HepG2 (cell line): ENCODE results near the gene RTEL1. TPM values are rescaled to one million over a fixed set of nuclear protein-coding genes. Genes with fewer than 3 reads are reported as not detected.
A peak's percentile ranks its signal among the peaks of the same experiment; 100 is the strongest.

Source experiments
- AHR ChIP-seq: IDR thresholded peaks from 2 replicates; pipeline ENCODE4 v1.6.1; 2018; ENCODE audit warnings: missing genetic modification reagents, missing compliant biosample characterization
- BCL6 ChIP-seq: IDR thresholded peaks from 2 replicates; pipeline ENCODE4 v1.6.1; 2016; ENCODE audit warnings: missing genetic modification reagents, missing compliant biosample characterization
- HDAC1 ChIP-seq: sonication (generic); formaldehyde crosslinking; IDR thresholded peaks from 2 replicates; pipeline ENCODE4 v1.5.1; 2020; ENCODE audit warnings: mild to moderate bottlenecking, missing genetic modification reagents
- MAFG ChIP-seq: sonication (generic); formaldehyde crosslinking; IDR thresholded peaks from 2 replicates; pipeline ENCODE4 v1.5.1; 2020; ENCODE audit warnings: mild to moderate bottlenecking, missing genetic modification reagents
- MIXL1 ChIP-seq: IDR thresholded peaks from 2 replicates; pipeline ENCODE4 v1.6.1; 2016
- MTA1 ChIP-seq: sonication (generic); formaldehyde crosslinking; IDR thresholded peaks from 2 replicates; pipeline ENCODE4 v1.4.0; 2020; ENCODE audit warnings: missing genetic modification reagents, mild to moderate bottlenecking, borderline replicate concordance
- NFKBIZ ChIP-seq: IDR thresholded peaks from 2 replicates; pipeline ENCODE4 v1.6.1; 2018; ENCODE audit warnings: missing genetic modification reagents, missing compliant biosample characterization
- PATZ1 ChIP-seq: sonication (generic); formaldehyde crosslinking; IDR thresholded peaks from 2 replicates; pipeline ENCODE4 v1.4.0; 2020; ENCODE audit warnings: missing genetic modification reagents
- POLR2AphosphoS5 ChIP-seq: IDR thresholded peaks from 2 replicates; pipeline ENCODE4 v1.6.1; 2012; ENCODE audit warnings: low read depth, low read length
- TAF15 ChIP-seq: fragments of 200-400 bp; formaldehyde crosslinking; IDR thresholded peaks from one replicate; pipeline ENCODE4 v1.6.1; 2018; ENCODE audit warnings: mild to moderate bottlenecking, low read depth, low read length; ENCODE audit not compliant: poor library complexity, severe bottlenecking
- TEAD3 ChIP-seq: optimal IDR thresholded peaks from 2 replicates; pipeline ENCODE3; 2016; ENCODE audit warnings: borderline replicate concordance
- TFDP2 ChIP-seq: sonication (generic); formaldehyde crosslinking; IDR thresholded peaks from 2 replicates; pipeline ENCODE4 v1.4.0; 2020; ENCODE audit warnings: missing genetic modification reagents
- ZBTB4 ChIP-seq: sonication (generic); formaldehyde crosslinking; IDR thresholded peaks from 2 replicates; pipeline ENCODE4 v1.4.0; 2020; ENCODE audit warnings: missing genetic modification reagents, mild to moderate bottlenecking, borderline replicate concordance
- ZFP90 ChIP-seq: sonication (generic); formaldehyde crosslinking; IDR thresholded peaks from 2 replicates; pipeline ENCODE4 v1.8.0; 2022; ENCODE audit warnings: missing genetic modification reagents, mild to moderate bottlenecking, inconsistent platforms, borderline replicate concordance
- ZMYM4 ChIP-seq: sonication (generic); formaldehyde crosslinking; IDR thresholded peaks from 2 replicates; pipeline ENCODE4 v1.8.1; 2023; ENCODE audit warnings: mild to moderate bottlenecking, missing genetic modification reagents
- ZNF136 ChIP-seq: sonication (generic); formaldehyde crosslinking; IDR thresholded peaks from 2 replicates; pipeline ENCODE4 v1.8.1; 2022; ENCODE audit warnings: low read depth, mild to moderate bottlenecking, moderate library complexity, missing genetic modification reagents
- ZNF281 ChIP-seq: sonication (generic); formaldehyde crosslinking; IDR thresholded peaks from 2 replicates; pipeline ENCODE4 v1.4.0; 2020; ENCODE audit warnings: missing genetic modification reagents, borderline replicate concordance
- ZNF569 ChIP-seq: sonication (generic); formaldehyde crosslinking; IDR thresholded peaks from 2 replicates; pipeline ENCODE4 v1.5.0; 2020; ENCODE audit warnings: mild to moderate bottlenecking, missing genetic modification reagents, moderate library complexity, borderline replicate concordance
- ZNF672 ChIP-seq: sonication (generic); formaldehyde crosslinking; IDR thresholded peaks from 2 replicates; pipeline ENCODE4 v1.8.1; 2022; ENCODE audit warnings: missing genetic modification reagents
- ZNF740 ChIP-seq: sonication (generic); formaldehyde crosslinking; IDR thresholded peaks from 2 replicates; pipeline ENCODE4 v1.4.0; 2020; ENCODE audit warnings: missing genetic modification reagents
- ZNF772 ChIP-seq: sonication (generic); formaldehyde crosslinking; IDR thresholded peaks from 2 replicates; pipeline ENCODE4 v1.5.0; 2020; ENCODE audit warnings: mild to moderate bottlenecking, missing genetic modification reagents
- ZNF782 ChIP-seq: sonication (generic); formaldehyde crosslinking; IDR thresholded peaks from 2 replicates; pipeline ENCODE4 v1.4.0; 2020; ENCODE audit warnings: missing genetic modification reagents, mild to moderate bottlenecking, borderline replicate concordance
- polyA plus RNA-seq, 8 experiments: library from polyadenylated mRNA; depleted of rRNA in 3 of 8; stranded (reverse) in 7 of 8; unstranded in 1 of 8; fragments of >200 nt; fragmentation: Illumina TruSeq in 4 of 8; extraction: Trizol in 4 of 8; gene quantifications; 2 replicates each; pipeline versions ENCODE4 v1.2.1 to v1.2.3, GENCODE V29; 2011 to 2016; ENCODE audit warnings: low read depth in 4 of 8, missing spikeins in 1 of 8, mixed read lengths in 1 of 8; ENCODE audit not compliant: insufficient read depth in 1 of 8
- total RNA-seq, 5 experiments: library from RNA; depleted of rRNA; stranded (reverse); fragments of >200 nt; fragmentation: Illumina TruSeq; extraction: Trizol; gene quantifications; 2 replicates each; pipeline ENCODE4 v1.2.3, GENCODE V29; 2016; ENCODE audit warnings: low read depth in 1 of 5

The RTEL1 gene
- total and polyA plus RNA-seq, 2 of the 13 experiments (the other 11 are each of a cell fraction or from before 2014, with no cell fraction given): 21.8 to 36.4 TPM

GRCh38 chr20:63651942-63652191 lies 6.2 kb upstream of the RTEL1 start (continued):
- no peak for TF ChIP-seq ZNF136 (CRISPR knock-in tag)
- TF ChIP-seq NFKBIZ: no peak
- 0 out of 2 replicates have a peak, but pooled peaks have one; percentile 9 for TF ChIP-seq ZFP90 (CRISPR knock-in tag)
- no peak for TF ChIP-seq ZNF281 (CRISPR knock-in tag)
- peak; percentile 51; the same call in 1 of the 2 replicates for TF ChIP-seq MAFG
- TF ChIP-seq ZNF569 (CRISPR knock-in tag): 0 out of 2 replicates have a peak, but pooled peaks have one; percentile 48
- TF ChIP-seq POLR2AphosphoS5: no peak
- TF ChIP-seq PATZ1: peak; percentile 81
- peak; percentile 3 for TF ChIP-seq TEAD3
- no peak; the same call in 1 of the 2 replicates for TF ChIP-seq BCL6 (CRISPR knock-in tag)
- peak; percentile 22 for TF ChIP-seq TAF15
- TF ChIP-seq ZNF740 (CRISPR knock-in tag): 0 out of 2 replicates have a peak, but pooled peaks have one; percentile 28
- TF ChIP-seq TFDP2: no peak
- 0 out of 2 replicates have a peak, but pooled peaks have one; percentile 27 for TF ChIP-seq MTA1 (CRISPR knock-in tag)
- TF ChIP-seq HDAC1 (CRISPR knock-in tag): no peak
- TF ChIP-seq ZNF672 (CRISPR knock-in tag): peak; percentile 7; the same call in 1 of the 2 replicates
- no peak for TF ChIP-seq ZMYM4 (CRISPR knock-in tag)
- 0 out of 2 replicates have a peak, but pooled peaks have one; percentile 1 for TF ChIP-seq ZNF772 (CRISPR knock-in tag)
- TF ChIP-seq MIXL1 (CRISPR knock-in tag): no peak
- peak; percentile 29; the same call in 1 of the 2 replicates for TF ChIP-seq AHR (CRISPR knock-in tag)
- TF ChIP-seq ZBTB4 (CRISPR knock-in tag): peak; percentile 52; the same call in 1 of the 2 replicates
- peak; percentile 26; the same call in 1 of the 2 replicates for TF ChIP-seq ZNF782 (CRISPR knock-in tag)
